Adrenal gland (tissue), 12 donors: ENCODE results near the gene CBL. TPM values are rescaled to one million over a fixed set of nuclear protein-coding genes. Genes with fewer than 3 reads are reported as not detected.
A peak's percentile ranks its signal among the peaks of the same experiment; 100 is the strongest.

Source experiments
- DNase-seq, 7 donors: peaks; one replicate each; pipeline ENCODE4 v3.0.0-alpha.2; 2019 to 2020
- H3K27ac ChIP-seq, 5 donors: fragments of 200-600 bp; sonication (generic) in 4 of 5; 1 replicate in 3 of 5; 2 replicates in 2 of 5; pipeline versions ENCODE4 v1.5.1 to v1.8.0; 2016 to 2020; ENCODE audit warnings: mild to moderate bottlenecking in 1 of 5
- H3K27me3 ChIP-seq: fragments of 200-600 bp; 2 replicates; pipeline ENCODE4 v1.8.0; 2021
- H3K36me3 ChIP-seq, 2 donors: fragments of 200-600 bp; replicated peaks in 1 of 2; 1 replicate in 1 of 2; 2 replicates in 1 of 2; pipeline versions ENCODE4 v1.5.1 to v1.8.0; 2018 to 2022
- H3K4me1 ChIP-seq, 2 donors: fragments of 200-600 bp; replicated peaks in 1 of 2; 1 replicate in 1 of 2; 2 replicates in 1 of 2; pipeline versions ENCODE4 v1.5.1 to v1.8.0; 2018 to 2021
- H3K4me3 ChIP-seq, 4 donors: fragments of 200-600 bp; sonication (generic) in 3 of 4; one replicate each; pipeline ENCODE4 v1.5.1; 2016 to 2018
- H3K9me3 ChIP-seq, 3 donors: fragments of 200-600 bp; sonication (generic) in 1 of 3; replicated peaks in 1 of 3; 1 replicate in 2 of 3; 2 replicates in 1 of 3; pipeline versions ENCODE4 v1.5.1 to v1.8.0; 2016 to 2021
- POLR2A ChIP-seq, 2 donors: fragments of 450-650 bp; IDR thresholded peaks; one replicate each; pipeline ENCODE4 v1.6.1; 2017; ENCODE audit warnings: antibody characterized with exemption in 2 of 2, mild to moderate bottlenecking in 2 of 2, moderate library complexity in 1 of 2
- WGBS, 4 donors: extraction: QIAGEN DNeasy Blood & Tissue Kit in 2 of 4; methylation state at CpG; one replicate each; pipeline versions ENCODE4 v1.1.5 to v1.1.7; 2013 to 2017; 5-methylcytosine and 5-hydroxymethylcytosine counted together
- intact Hi-C, 2 donors: fragments of 100-400 bp; cut with DNase I; formaldehyde crosslinking; loops; one replicate each; pipeline versions ENCODE4 v1.14.1 to v1.15.0; 2022 to 2023
- polyA plus RNA-seq, 3 donors: library from polyadenylated mRNA; stranded (reverse); fragments of 200-250 nt in 2 of 3; fragments of 350-450 nt in 1 of 3; fragmentation: Illumina TruSeq in 1 of 3; extraction: RNeasy Lipid Tissue Mini Kit (QIAGEN cat#74804) in 1 of 3; gene quantifications; one replicate each; pipeline ENCODE4 v1.2.3, GENCODE V29; 2013 to 2014
- total RNA-seq, 9 donors: library from RNA; depleted of rRNA in 4 of 9; stranded (reverse); fragments of >200 nt in 4 of 9; fragments of 120-200 nt in 1 of 9; fragmentation: NEBNext Ultra II Directional in 1 of 9; extraction: Animal tissue kit (Norgen Biotek cat#: 25700) in 1 of 9; gene quantifications; one replicate each; pipeline versions ENCODE4 v1.1.0 to v1.2.4, GENCODE V29; 2013 to 2023
- TF ChIP-seq, protein P1 (sequence below), 6 experiments: fragments of 450-650 bp in 4 of 6; fragments of 200-600 bp in 2 of 6; sonication (generic) in 1 of 6; IDR thresholded peaks; 1 replicate in 5 of 6; 2 replicates in 1 of 6; pipeline versions ENCODE4 v1.5.1 to v1.8.0; 2016 to 2021; ENCODE audit warnings: antibody characterized with exemption in 6 of 6, mild to moderate bottlenecking in 2 of 6, moderate library complexity in 1 of 6
- donor health status: healthy with polysubstance abuse.
- donor health status: Bipolar disorder and iron deficiency.
- donor health status: DM: yes; HTN: yes; CAD: no.
- donor health status: DM: no; HTN: no; CAD: no.
- donor health status: DM: no; HTN: no; CAD: no.
- donor health status: DM: yes; HTN: yes; CAD: no.

CBL gene
- total and polyA plus RNA-seq, 12 donors: 4.9 to 21.9 (median 13.5) TPM

- 71 to 89% (median 86%) methylated on average over 11 to 18 of the region's 18 CpGs for WGBS, 4 donors
- peak overlapping the region in 1 of 5 donors; percentile 72 for H3K27ac ChIP-seq
- peaks cover 11 to 30% of the 10 kb centered on the region in 2 donors for H3K4me1 ChIP-seq
- intact Hi-C loops: no loop called here
- H3K36me3 ChIP-seq: no peaks in the 10 kb centered on the region
- DNase-seq: no peak
- peaks cover 4% of the 10 kb centered on the region for H3K27me3 ChIP-seq
- no peak overlapping the region for H3K4me3 ChIP-seq
- TF ChIP-seq, protein P1, sequence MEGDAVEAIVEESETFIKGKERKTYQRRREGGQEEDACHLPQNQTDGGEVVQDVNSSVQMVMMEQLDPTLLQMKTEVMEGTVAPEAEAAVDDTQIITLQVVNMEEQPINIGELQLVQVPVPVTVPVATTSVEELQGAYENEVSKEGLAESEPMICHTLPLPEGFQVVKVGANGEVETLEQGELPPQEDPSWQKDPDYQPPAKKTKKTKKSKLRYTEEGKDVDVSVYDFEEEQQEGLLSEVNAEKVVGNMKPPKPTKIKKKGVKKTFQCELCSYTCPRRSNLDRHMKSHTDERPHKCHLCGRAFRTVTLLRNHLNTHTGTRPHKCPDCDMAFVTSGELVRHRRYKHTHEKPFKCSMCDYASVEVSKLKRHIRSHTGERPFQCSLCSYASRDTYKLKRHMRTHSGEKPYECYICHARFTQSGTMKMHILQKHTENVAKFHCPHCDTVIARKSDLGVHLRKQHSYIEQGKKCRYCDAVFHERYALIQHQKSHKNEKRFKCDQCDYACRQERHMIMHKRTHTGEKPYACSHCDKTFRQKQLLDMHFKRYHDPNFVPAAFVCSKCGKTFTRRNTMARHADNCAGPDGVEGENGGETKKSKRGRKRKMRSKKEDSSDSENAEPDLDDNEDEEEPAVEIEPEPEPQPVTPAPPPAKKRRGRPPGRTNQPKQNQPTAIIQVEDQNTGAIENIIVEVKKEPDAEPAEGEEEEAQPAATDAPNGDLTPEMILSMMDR (IDR thresholded peaks at IDR 0.05): no peak
- no peak for TF ChIP-seq POLR2A (IDR thresholded peaks at IDR 0.05)
- no peaks in the 10 kb centered on the region for H3K9me3 ChIP-seq
Observed at GRCh38 chr11:119314726-119315125, 108.6 kb downstream of the CBL start.

- WGBS, 4 donors: 18 to 26% (median 21%) methylated on average over 7 to 29 of the region's 29 CpGs
- TF ChIP-seq POLR2A (IDR thresholded peaks at IDR 0.05): no peak
- TF ChIP-seq, protein P1 (IDR thresholded peaks at IDR 0.05): peak in 2 of 6 experiments; percentile 10 to 34
- peak in 5 of 7 donors; percentile 34 to 61 (median 45) for DNase-seq
- Histone ChIP-seq H3K27ac (peak overlapping the region in 2 of 5 donors; percentile 49 to 72), H3K36me3 (no peaks in the 10 kb centered on the region), H3K27me3 (peaks cover 4% of the 10 kb centered on the region), H3K4me3 (peak overlapping the region in 1 of 4 donors; percentile 63), H3K4me1 (peaks cover 11 to 30% of the 10 kb centered on the region in 2 donors), H3K9me3 (no peaks in the 10 kb centered on the region)
- intact Hi-C loops: no loop called here
Observed at GRCh38 chr11:119315131-119316015, 109.2 kb downstream of the CBL start.

DNA sequence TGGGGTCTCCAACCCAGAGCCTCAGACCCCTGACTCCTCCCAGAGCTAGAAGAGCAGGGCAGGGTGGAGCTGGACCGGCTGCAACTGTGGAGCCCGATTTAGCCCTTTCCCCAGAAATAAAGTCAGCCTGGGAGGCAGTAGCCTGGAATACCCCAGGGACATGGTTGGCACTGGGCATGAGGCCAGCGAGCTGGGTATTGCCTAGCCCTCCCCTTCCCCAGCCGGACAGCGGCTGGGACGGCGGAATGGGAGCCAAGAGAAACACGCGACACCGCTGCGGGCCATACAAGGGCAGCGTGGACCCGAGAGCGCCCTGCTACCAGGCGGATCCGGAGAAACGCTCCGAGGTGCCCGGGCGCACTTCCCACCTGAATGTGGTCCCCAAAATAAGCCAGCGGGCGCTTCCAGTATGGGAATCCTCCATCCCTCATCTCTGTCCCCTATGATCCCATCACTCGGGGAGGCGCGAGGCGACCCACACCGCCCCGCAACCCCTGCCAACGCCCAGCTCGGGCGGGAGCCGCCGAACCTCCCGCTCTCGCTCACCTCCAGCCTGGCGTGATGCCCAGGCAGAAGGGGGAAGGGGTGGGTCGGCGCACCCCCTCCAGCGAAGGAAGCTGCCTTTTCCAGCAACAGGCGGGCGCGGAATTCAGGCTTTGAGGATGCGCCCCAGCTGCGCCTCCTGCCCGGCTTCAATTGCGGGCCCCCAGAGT, 110.0 kb downstream of the CBL start:
- peak; percentile 58 to 74 (median 66) for DNase-seq
- intact Hi-C loops: no loop called here
- H3K4me3 ChIP-seq: peak overlapping the region in 2 of 4 donors; percentile 13 to 63
- peaks cover 17 to 38% of the 10 kb centered on the region in 2 donors for H3K4me1 ChIP-seq
- WGBS, 4 donors: 0 to 1% (median 0%) methylated on average over 17 to 46 of the region's 46 CpGs; no CpG with 5 or more reads in 1 of the 4 donors
- peak overlapping the region in 2 of 5 donors; percentile 49 to 72 for H3K27ac ChIP-seq
- no peaks in the 10 kb centered on the region for H3K36me3 ChIP-seq
- no peaks in the 10 kb centered on the region for H3K9me3 ChIP-seq
- TF ChIP-seq, protein P1 (IDR thresholded peaks at IDR 0.05): no peak
- TF ChIP-seq POLR2A (IDR thresholded peaks at IDR 0.05): no peak
- H3K27me3 ChIP-seq: peaks cover 4% of the 10 kb centered on the region
